ENCODE measurements around the gene ZNF292.

DNA sequence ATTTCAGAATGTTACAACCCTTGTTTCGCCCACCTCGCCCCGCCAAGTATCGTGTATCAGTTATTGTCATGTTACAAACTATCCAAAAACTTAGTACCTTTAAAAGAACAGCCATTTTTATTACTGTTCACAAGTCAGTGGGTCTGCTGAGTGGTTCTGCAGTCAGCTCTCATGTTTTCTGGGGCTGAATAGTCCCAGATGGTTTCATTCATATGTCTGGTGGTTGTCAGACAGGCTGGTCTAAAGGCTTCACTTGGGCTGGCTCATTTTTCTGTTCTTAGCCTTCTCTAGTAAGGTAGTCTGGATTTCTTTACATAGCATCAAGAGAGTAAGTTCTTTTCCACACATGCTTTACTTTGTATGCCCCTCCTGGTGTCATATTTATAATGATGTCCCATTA lies 8.6 kb downstream of the ZNF292 start:
- TF ChIP-seq, protein P1, sequence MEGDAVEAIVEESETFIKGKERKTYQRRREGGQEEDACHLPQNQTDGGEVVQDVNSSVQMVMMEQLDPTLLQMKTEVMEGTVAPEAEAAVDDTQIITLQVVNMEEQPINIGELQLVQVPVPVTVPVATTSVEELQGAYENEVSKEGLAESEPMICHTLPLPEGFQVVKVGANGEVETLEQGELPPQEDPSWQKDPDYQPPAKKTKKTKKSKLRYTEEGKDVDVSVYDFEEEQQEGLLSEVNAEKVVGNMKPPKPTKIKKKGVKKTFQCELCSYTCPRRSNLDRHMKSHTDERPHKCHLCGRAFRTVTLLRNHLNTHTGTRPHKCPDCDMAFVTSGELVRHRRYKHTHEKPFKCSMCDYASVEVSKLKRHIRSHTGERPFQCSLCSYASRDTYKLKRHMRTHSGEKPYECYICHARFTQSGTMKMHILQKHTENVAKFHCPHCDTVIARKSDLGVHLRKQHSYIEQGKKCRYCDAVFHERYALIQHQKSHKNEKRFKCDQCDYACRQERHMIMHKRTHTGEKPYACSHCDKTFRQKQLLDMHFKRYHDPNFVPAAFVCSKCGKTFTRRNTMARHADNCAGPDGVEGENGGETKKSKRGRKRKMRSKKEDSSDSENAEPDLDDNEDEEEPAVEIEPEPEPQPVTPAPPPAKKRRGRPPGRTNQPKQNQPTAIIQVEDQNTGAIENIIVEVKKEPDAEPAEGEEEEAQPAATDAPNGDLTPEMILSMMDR (IDR thresholded peaks at IDR 0.05): no peak
- no peak for TF ChIP-seq EZH2 (IDR thresholded peaks at IDR 0.05; ENCODE audit: borderline replicate concordance, insufficient read depth, low read depth, low read length, poor library complexity, severe bottlenecking)

All from B cell (primary cell).